Measurements from ENCODE around the gene LAMA3.
"Not testable (repeated sequence)": the region's sequence is repeated elsewhere in the genome, so short reads cannot be mapped to it uniquely, and the experiment has no call there.

LAMA3 gene

DNA sequence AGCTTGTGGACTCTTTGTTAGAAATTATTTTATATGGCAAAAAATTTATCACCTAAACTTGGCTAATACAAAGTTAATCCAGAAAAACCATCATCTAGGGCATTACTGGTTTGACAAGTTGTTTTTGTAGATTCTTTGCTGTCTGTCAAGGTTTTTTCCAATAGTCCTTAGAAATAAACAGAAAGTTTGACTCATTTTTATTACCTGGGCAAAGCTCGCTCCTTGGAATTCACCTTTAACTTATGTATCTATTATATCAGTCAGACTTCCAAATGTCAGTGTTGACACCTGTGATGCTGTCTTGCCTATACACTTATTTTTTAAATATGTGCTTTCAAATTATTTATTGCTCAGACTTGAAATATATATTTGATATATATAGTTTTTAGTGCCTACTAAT, 21.7 kb downstream of the LAMA3 start:
- Histone ChIP-seq H3K27ac (no peak overlapping the region), H4K20me1 (ENCODE audit: insufficient read depth) (no peaks in the 10 kb centered on the region), H3K4me3 (IDR thresholded peaks at IDR 0.05; ENCODE audit: insufficient read depth, low read depth, low read length) (no peak overlapping the region), H3K36me3 (ENCODE audit: insufficient read depth) (no peaks in the 10 kb centered on the region), H3K4me1 (ENCODE audit: low read depth, poor library complexity, severe bottlenecking) (peaks cover 24% of the 10 kb centered on the region), H3K9ac (no peak overlapping the region), H2AFZ (ENCODE audit: low read depth) (no peak overlapping the region), H3K79me2 (ENCODE audit: insufficient read depth, low read depth) (no peaks in the 10 kb centered on the region), H3K27me3 (ENCODE audit: insufficient read depth, low read depth) (no peaks in the 10 kb centered on the region), H3K4me2 (peak overlapping the region; percentile 27; the same call in 1 of the 2 replicates)
- TF ChIP-seq, protein P1, sequence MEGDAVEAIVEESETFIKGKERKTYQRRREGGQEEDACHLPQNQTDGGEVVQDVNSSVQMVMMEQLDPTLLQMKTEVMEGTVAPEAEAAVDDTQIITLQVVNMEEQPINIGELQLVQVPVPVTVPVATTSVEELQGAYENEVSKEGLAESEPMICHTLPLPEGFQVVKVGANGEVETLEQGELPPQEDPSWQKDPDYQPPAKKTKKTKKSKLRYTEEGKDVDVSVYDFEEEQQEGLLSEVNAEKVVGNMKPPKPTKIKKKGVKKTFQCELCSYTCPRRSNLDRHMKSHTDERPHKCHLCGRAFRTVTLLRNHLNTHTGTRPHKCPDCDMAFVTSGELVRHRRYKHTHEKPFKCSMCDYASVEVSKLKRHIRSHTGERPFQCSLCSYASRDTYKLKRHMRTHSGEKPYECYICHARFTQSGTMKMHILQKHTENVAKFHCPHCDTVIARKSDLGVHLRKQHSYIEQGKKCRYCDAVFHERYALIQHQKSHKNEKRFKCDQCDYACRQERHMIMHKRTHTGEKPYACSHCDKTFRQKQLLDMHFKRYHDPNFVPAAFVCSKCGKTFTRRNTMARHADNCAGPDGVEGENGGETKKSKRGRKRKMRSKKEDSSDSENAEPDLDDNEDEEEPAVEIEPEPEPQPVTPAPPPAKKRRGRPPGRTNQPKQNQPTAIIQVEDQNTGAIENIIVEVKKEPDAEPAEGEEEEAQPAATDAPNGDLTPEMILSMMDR (conservative IDR thresholded peaks at IDR 0.05; ENCODE audit: low read depth, low read length) = no peak

DNA sequence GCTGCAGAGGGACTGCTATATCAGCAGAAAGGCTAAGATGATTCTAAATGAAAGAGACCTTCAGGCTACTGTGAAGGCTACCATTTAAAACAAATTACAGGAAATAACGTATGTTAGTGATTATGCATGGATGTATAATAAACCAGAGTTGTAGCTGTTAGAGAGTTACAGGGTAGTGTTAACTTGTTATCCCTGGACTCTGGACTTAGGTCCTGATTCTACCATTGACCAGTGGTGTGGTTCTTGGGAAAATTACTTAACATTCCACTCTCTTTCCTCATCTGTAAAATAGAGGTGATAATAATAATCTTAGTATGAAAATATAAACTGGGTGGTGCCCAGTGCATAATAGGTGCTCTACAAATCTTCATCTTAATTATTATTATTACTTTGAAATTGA, 22.2 kb downstream of the LAMA3 start:
- H3K27me3 ChIP-seq (ENCODE audit: insufficient read depth, low read depth) = no peaks in the 10 kb centered on the region
- H2AFZ ChIP-seq (ENCODE audit: low read depth) = no peak overlapping the region
- no peaks in the 10 kb centered on the region for H3K79me2 ChIP-seq (ENCODE audit: insufficient read depth, low read depth)
- no peak overlapping the region for H3K4me3 ChIP-seq (IDR thresholded peaks at IDR 0.05; ENCODE audit: insufficient read depth, low read depth, low read length)
- H3K27ac ChIP-seq = no peak overlapping the region
- peaks cover 24% of the 10 kb centered on the region for H3K4me1 ChIP-seq (ENCODE audit: low read depth, poor library complexity, severe bottlenecking)
- H3K9ac ChIP-seq = no peak overlapping the region
- no peaks in the 10 kb centered on the region for H3K36me3 ChIP-seq (ENCODE audit: insufficient read depth)
- TF ChIP-seq, protein P1 (conservative IDR thresholded peaks at IDR 0.05; ENCODE audit: low read depth, low read length) = no peak
- H3K4me2 ChIP-seq = peak overlapping the region; percentile 27; the same call in 1 of the 2 replicates
- H4K20me1 ChIP-seq (ENCODE audit: insufficient read depth) = no peaks in the 10 kb centered on the region

DNA sequence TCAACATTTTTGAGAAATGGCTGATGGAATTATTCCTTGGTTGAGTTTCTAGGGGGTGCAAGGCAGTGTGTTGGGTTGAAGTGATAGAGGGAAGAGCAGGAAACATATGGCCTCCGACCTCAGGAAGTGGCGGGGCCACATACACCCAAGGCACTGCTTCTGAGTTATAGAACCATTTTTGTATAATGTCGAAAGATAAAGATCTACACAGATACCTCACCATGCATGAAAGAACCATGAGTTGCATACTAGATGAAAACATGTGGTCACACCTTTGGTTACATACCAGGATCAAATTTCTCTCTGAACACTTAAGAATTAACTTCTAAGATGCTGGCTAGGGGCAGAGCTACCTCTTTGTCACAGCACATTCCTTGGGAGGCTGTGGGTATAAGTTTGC, 23.2 kb downstream of the LAMA3 start:
- TF ChIP-seq, protein P1 (conservative IDR thresholded peaks at IDR 0.05; ENCODE audit: low read depth, low read length) = no peak
- Histone ChIP-seq H3K9ac (no peak overlapping the region), H3K4me3 (IDR thresholded peaks at IDR 0.05; ENCODE audit: insufficient read depth, low read depth, low read length) (no peak overlapping the region), H3K36me3 (ENCODE audit: insufficient read depth) (no peaks in the 10 kb centered on the region), H3K4me2 (peak overlapping the region; percentile 27), H2AFZ (ENCODE audit: low read depth) (no peak overlapping the region), H3K27ac (no peak overlapping the region), H3K4me1 (ENCODE audit: low read depth, poor library complexity, severe bottlenecking) (peaks cover 24% of the 10 kb centered on the region), H3K79me2 (ENCODE audit: insufficient read depth, low read depth) (no peaks in the 10 kb centered on the region), H3K27me3 (ENCODE audit: insufficient read depth, low read depth) (no peaks in the 10 kb centered on the region), H4K20me1 (ENCODE audit: insufficient read depth) (no peaks in the 10 kb centered on the region)

DNA sequence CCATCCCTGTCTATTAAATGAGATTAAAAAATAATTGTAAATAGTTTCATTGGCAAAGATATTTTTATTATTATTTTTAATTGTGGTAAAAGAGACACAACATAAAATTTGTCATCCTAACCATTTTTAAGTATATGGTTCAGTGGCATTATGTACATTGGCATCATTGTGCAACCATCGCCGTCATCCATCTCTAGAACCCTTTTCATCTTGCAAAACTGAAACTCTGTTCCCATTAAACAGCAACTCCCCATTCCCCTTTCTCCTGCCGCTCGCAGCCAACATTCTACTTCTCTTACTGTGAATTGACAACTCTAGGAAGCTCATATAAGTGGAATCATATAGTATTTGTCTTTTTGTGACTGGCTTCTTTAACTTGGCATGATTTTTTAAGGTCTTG, 25.3 kb downstream of the LAMA3 start:
- no peak overlapping the region for H3K9ac ChIP-seq
- H3K4me3 ChIP-seq (IDR thresholded peaks at IDR 0.05; ENCODE audit: insufficient read depth, low read depth, low read length) = no peak overlapping the region
- no peaks in the 10 kb centered on the region for H3K27me3 ChIP-seq (ENCODE audit: insufficient read depth, low read depth)
- H3K79me2 ChIP-seq (ENCODE audit: insufficient read depth, low read depth) = no peaks in the 10 kb centered on the region
- TF ChIP-seq, protein P1 (conservative IDR thresholded peaks at IDR 0.05; ENCODE audit: low read depth, low read length) = no peak
- H2AFZ ChIP-seq (ENCODE audit: low read depth) = no peak overlapping the region
- no peak overlapping the region for H3K4me2 ChIP-seq
- H3K4me1 ChIP-seq (ENCODE audit: low read depth, poor library complexity, severe bottlenecking) = peaks cover 28% of the 10 kb centered on the region
- no peak overlapping the region for H3K27ac ChIP-seq
- no peaks in the 10 kb centered on the region for H3K36me3 ChIP-seq (ENCODE audit: insufficient read depth)
- no peaks in the 10 kb centered on the region for H4K20me1 ChIP-seq (ENCODE audit: insufficient read depth)

DNA sequence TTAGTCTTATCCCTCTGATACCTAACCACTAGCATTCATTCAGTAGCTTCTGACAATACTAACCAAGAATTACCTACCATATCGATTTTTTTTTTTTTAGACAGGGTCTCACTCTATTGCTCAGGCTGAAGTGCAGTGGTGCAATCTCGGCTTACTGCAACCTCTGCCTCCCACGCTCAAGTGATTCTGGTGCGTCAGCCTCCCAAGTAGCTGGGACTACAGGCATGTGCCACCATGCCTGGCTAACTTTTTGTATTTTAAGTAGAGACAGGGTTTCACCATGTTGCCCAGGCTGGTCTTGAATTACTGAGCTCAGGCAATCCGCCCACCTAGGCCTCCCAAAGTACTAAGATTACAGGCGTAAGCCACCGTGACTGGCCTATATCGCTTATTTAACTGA, 26.8 kb downstream of the LAMA3 start:
- not testable (repeated sequence) for H2AFZ ChIP-seq (ENCODE audit: low read depth); H3K4me3 ChIP-seq (IDR thresholded peaks at IDR 0.05; ENCODE audit: insufficient read depth, low read depth, low read length); H3K27me3 ChIP-seq (ENCODE audit: insufficient read depth, low read depth); H3K4me2 ChIP-seq; H4K20me1 ChIP-seq (ENCODE audit: insufficient read depth); H3K27ac ChIP-seq; H3K36me3 ChIP-seq (ENCODE audit: insufficient read depth); H3K79me2 ChIP-seq (ENCODE audit: insufficient read depth, low read depth); H3K9ac ChIP-seq
- peaks cover 30% of the 10 kb centered on the region for H3K4me1 ChIP-seq (ENCODE audit: low read depth, poor library complexity, severe bottlenecking)

All from KMS-11 (cell line).